ENCODE data around the gene TMEM127.
"Not testable (repeated sequence)": the region's sequence is repeated elsewhere in the genome, so short reads cannot be mapped to it uniquely, and the experiment has no call there.

The TMEM127 gene

GRCh38 chr2:96265840-96266679 lies at the start of gene TMEM127, which contains the start of gene CIAO1:
TSS of gene TMEM127 (minus strand) at chr2:96265997. CDS start at chr2:96265381, 616 bp downstream.
TSS of gene CIAO1 (plus strand) at chr2:96266225. CDS start at chr2:96266351, 126 bp downstream.
- DNase-seq, result peak; percentile 99

- no peak for DNase-seq
Observed at GRCh38 chr2:96315005-96315399, 49.2 kb upstream of the TMEM127 start.

GRCh38 chr2:96308248-96308647 lies 42.5 kb upstream of the TMEM127 start:
- no peak for DNase-seq

GRCh38 chr2:96306370-96306769 lies 40.6 kb upstream of the TMEM127 start:
- no peak for DNase-seq

GRCh38 chr2:96305979-96306308 lies 40.1 kb upstream of the TMEM127 start:
- no peak for DNase-seq

- DNase-seq, result peak; percentile 93
Observed at GRCh38 chr2:96305091-96305978, 39.5 kb upstream of the TMEM127 start, which contains the start of gene SNRNP200. TSS of gene SNRNP200 (minus strand) at chr2:96305546. CDS start at chr2:96305437, 109 bp downstream.

GRCh38 chr2:96304606-96305005 lies 38.8 kb upstream of the TMEM127 start:
- DNase-seq, result no peak

GRCh38 chr2:96301865-96302264 lies 36.1 kb upstream of the TMEM127 start:
- no peak for DNase-seq

- DNase-seq, result no peak
Observed at GRCh38 chr2:96296925-96297324, 31.1 kb upstream of the TMEM127 start.

GRCh38 chr2:96294271-96294670 lies 28.5 kb upstream of the TMEM127 start:
- DNase-seq, result not testable (repeated sequence)

GRCh38 chr2:96291751-96292150 lies 26.0 kb upstream of the TMEM127 start:
- DNase-seq, result no peak

GRCh38 chr2:96287273-96287856 lies 21.6 kb upstream of the TMEM127 start:
- no peak for DNase-seq

GRCh38 chr2:96276787-96277499 lies 11.1 kb upstream of the TMEM127 start:
- DNase-seq, result no peak

GRCh38 chr2:96274355-96275056 lies 8.7 kb upstream of the TMEM127 start:
- no peak for DNase-seq

- DNase-seq, result no peak
Observed at GRCh38 chr2:96273763-96274162, 8.0 kb upstream of the TMEM127 start.

- no peak for DNase-seq
Observed at GRCh38 chr2:96271995-96272394, 6.2 kb upstream of the TMEM127 start.

- peak; percentile 72 for DNase-seq
Observed at GRCh38 chr2:96267159-96267971, 1.6 kb upstream of the TMEM127 start.

- DNase-seq, result no peak
Observed at GRCh38 chr2:96265349-96265839, 403 bp downstream of the TMEM127 start.

GRCh38 chr2:96264656-96265348 lies 995 bp downstream of the TMEM127 start:
- DNase-seq, result no peak

GRCh38 chr2:96264086-96264485 lies 1.7 kb downstream of the TMEM127 start:
- DNase-seq, result no peak

All from stimulated activated CD4-positive, alpha-beta T cell treated with anti-CD3 and anti-CD28 coated beads, Interleukin-1b, Interleukin-23, amount 100 ng/mL, for 48 hours (primary cell).